ENCODE data around the gene IQSEC1. TPM values are rescaled to one million over a fixed set of nuclear protein-coding genes. Genes with fewer than 3 reads are reported as not detected.

The IQSEC1 gene
- total RNA-seq, 1 donor from 2014 or later, result 29.5 TPM

DNA sequence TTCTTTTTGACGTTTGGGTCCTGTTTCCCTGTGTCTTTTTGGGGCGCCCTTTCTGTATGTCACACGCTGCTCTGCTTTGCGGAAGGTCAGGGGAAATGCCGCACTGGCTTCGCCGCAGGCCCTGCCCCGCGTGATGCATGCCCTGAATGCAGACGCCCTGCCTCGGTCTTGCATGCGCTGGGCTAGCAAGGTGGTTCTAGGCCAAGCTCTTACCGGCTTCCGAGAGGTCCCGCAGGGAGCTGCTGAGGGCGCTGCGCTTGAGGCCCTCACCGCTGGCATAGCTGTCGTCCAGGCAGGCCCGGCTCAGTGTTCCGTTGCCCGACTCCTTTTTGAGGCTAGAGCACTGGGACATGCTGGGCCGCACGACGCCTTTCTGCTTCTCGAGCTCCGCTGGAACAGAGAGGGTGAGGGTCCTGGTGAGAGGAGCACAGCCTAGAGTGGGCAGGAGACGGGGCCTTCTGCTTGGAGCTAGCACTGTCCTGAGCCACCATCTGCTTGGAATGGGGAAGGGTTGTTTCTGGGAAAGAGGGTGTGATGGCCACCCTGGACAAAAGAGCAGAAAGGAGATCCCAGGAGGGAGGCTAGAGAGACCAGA lies 165.0 kb downstream of the IQSEC1 start:
- Mint-ChIP-seq H3K27ac (ENCODE audit: unreplicated experiment) (no peak overlapping the region), H3K27me3 (ENCODE audit: low read depth, unreplicated experiment) (no peaks in the 10 kb centered on the region), H3K9me3 (ENCODE audit: unreplicated experiment) (no peaks in the 10 kb centered on the region), H3K4me1 (ENCODE audit: low read depth, unreplicated experiment) (no peaks in the 10 kb centered on the region), H3K4me3 (ENCODE audit: unreplicated experiment) (no peak overlapping the region), H3K36me3 (ENCODE audit: low read depth, unreplicated experiment) (peaks cover 13% of the 10 kb centered on the region)
- Histone ChIP-seq H3K27ac (ENCODE audit: low read depth, low read length) (no peak overlapping the region), H2AFZ (ENCODE audit: low read depth, low read length) (no peak overlapping the region), H3K9me3 (ENCODE audit: insufficient read depth, low read depth, low read length) (no peaks in the 10 kb centered on the region), H3K9ac (ENCODE audit: low read length) (no peak overlapping the region), H4K20me1 (ENCODE audit: insufficient read depth, low read length) (no peaks in the 10 kb centered on the region), H3K4me3 (ENCODE audit: insufficient read depth, low read depth, low read length) (no peak overlapping the region), H3K4me2 (ENCODE audit: low read length) (no peak overlapping the region), H3K36me3 (ENCODE audit: insufficient read depth, low read length) (no peaks in the 10 kb centered on the region), H3K4me1 (ENCODE audit: insufficient read depth, low read length) (no peaks in the 10 kb centered on the region), H3K79me2 (ENCODE audit: insufficient read depth, low read length) (no peaks in the 10 kb centered on the region), H3K27me3 (ENCODE audit: insufficient read depth, low read length) (no peaks in the 10 kb centered on the region)
- no peak for TF ChIP-seq EZH2 (IDR thresholded peaks at IDR 0.05; ENCODE audit: insufficient read depth, low read length)
- TF ChIP-seq, protein P1, sequence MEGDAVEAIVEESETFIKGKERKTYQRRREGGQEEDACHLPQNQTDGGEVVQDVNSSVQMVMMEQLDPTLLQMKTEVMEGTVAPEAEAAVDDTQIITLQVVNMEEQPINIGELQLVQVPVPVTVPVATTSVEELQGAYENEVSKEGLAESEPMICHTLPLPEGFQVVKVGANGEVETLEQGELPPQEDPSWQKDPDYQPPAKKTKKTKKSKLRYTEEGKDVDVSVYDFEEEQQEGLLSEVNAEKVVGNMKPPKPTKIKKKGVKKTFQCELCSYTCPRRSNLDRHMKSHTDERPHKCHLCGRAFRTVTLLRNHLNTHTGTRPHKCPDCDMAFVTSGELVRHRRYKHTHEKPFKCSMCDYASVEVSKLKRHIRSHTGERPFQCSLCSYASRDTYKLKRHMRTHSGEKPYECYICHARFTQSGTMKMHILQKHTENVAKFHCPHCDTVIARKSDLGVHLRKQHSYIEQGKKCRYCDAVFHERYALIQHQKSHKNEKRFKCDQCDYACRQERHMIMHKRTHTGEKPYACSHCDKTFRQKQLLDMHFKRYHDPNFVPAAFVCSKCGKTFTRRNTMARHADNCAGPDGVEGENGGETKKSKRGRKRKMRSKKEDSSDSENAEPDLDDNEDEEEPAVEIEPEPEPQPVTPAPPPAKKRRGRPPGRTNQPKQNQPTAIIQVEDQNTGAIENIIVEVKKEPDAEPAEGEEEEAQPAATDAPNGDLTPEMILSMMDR (IDR thresholded peaks at IDR 0.05; ENCODE audit: insufficient read depth, low read depth, low read length), result no peak
- FAIRE-seq (no peak), DNase-seq (ENCODE audit: low read depth) (no peak)

DNA sequence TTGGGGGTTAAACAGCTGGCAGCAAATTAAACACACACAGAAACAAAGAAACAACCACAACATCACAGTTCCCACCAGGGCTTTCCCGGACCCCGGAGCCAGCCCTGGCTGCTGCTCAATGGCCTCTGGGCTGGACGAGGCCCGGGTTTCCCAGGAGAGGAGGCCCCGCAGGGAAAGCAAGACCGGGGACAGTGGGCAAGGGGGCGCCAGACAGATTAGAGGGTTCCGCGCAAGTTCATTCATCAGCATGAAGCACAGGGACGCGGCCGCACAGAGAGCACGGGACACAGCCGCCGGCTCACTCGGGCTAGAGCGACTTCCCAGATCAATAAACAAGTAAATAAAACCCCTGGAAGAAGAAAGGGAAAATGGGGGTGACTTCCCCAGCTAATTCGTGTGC lies 165.5 kb downstream of the IQSEC1 start:
- no peak overlapping the region for H3K4me3 Mint-ChIP-seq (ENCODE audit: unreplicated experiment)
- H3K9me3 Mint-ChIP-seq (ENCODE audit: unreplicated experiment), result no peaks in the 10 kb centered on the region
- Histone ChIP-seq H3K27ac (ENCODE audit: low read depth, low read length) (no peak overlapping the region), H3K4me3 (ENCODE audit: insufficient read depth, low read depth, low read length) (no peak overlapping the region), H3K79me2 (ENCODE audit: insufficient read depth, low read length) (no peaks in the 10 kb centered on the region), H3K9ac (ENCODE audit: low read length) (no peak overlapping the region), H3K27me3 (ENCODE audit: insufficient read depth, low read length) (no peaks in the 10 kb centered on the region), H3K36me3 (ENCODE audit: insufficient read depth, low read length) (no peaks in the 10 kb centered on the region), H3K9me3 (ENCODE audit: insufficient read depth, low read depth, low read length) (no peaks in the 10 kb centered on the region), H3K4me1 (ENCODE audit: insufficient read depth, low read length) (no peaks in the 10 kb centered on the region), H3K4me2 (ENCODE audit: low read length) (no peak overlapping the region), H4K20me1 (ENCODE audit: insufficient read depth, low read length) (no peaks in the 10 kb centered on the region), H2AFZ (ENCODE audit: low read depth, low read length) (no peak overlapping the region)
- H3K27ac Mint-ChIP-seq (ENCODE audit: unreplicated experiment), result no peak overlapping the region
- no peaks in the 10 kb centered on the region for H3K4me1 Mint-ChIP-seq (ENCODE audit: low read depth, unreplicated experiment)
- no peak for FAIRE-seq
- TF ChIP-seq, protein P1 (IDR thresholded peaks at IDR 0.05; ENCODE audit: insufficient read depth, low read depth, low read length), result no peak
- TF ChIP-seq EZH2 (IDR thresholded peaks at IDR 0.05; ENCODE audit: insufficient read depth, low read length), result no peak
- H3K27me3 Mint-ChIP-seq (ENCODE audit: low read depth, unreplicated experiment), result no peaks in the 10 kb centered on the region
- peaks cover 13% of the 10 kb centered on the region for H3K36me3 Mint-ChIP-seq (ENCODE audit: low read depth, unreplicated experiment)
- no peak for DNase-seq (ENCODE audit: low read depth)

DNA sequence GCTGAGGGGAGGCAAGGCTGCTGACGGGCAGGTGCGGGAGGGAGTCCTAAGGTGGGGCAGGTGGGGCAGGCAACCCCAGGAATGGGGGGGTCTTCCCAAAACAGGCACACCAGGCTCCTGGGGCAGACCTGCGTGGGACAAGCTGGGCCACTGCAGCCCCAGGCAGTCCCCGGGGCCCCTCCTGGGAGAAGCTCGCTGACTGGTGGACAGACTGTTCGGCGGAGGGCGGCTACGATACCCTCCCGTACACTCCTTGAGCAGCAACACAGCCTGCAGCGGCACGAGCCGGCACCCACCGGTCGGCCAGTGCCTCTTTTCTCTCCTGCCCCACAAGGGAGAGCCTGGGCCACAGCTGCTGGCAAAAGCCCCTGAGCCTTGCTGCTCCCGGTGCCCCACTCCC lies 165.9 kb downstream of the IQSEC1 start:
- no peak for FAIRE-seq
- no peaks in the 10 kb centered on the region for H3K4me1 Mint-ChIP-seq (ENCODE audit: low read depth, unreplicated experiment)
- no peaks in the 10 kb centered on the region for H3K36me3 ChIP-seq (ENCODE audit: insufficient read depth, low read length)

More for the DNA sequence above, 165.9 kb downstream of the IQSEC1 start:
- H3K27me3 Mint-ChIP-seq (ENCODE audit: low read depth, unreplicated experiment), result no peaks in the 10 kb centered on the region
- no peaks in the 10 kb centered on the region for H3K79me2 ChIP-seq (ENCODE audit: insufficient read depth, low read length)
- H3K27ac Mint-ChIP-seq (ENCODE audit: unreplicated experiment), result no peak overlapping the region
- H3K27me3 ChIP-seq (ENCODE audit: insufficient read depth, low read length), result no peaks in the 10 kb centered on the region
- H3K36me3 Mint-ChIP-seq (ENCODE audit: low read depth, unreplicated experiment), result peaks cover 13% of the 10 kb centered on the region
- no peaks in the 10 kb centered on the region for H4K20me1 ChIP-seq (ENCODE audit: insufficient read depth, low read length)
- no peak overlapping the region for H3K9ac ChIP-seq (ENCODE audit: low read length)
- TF ChIP-seq, protein P1 (IDR thresholded peaks at IDR 0.05; ENCODE audit: insufficient read depth, low read depth, low read length), result no peak
- TF ChIP-seq EZH2 (IDR thresholded peaks at IDR 0.05; ENCODE audit: insufficient read depth, low read length), result no peak
- H3K4me3 Mint-ChIP-seq (ENCODE audit: unreplicated experiment), result no peak overlapping the region
- DNase-seq (ENCODE audit: low read depth), result no peak
- H3K9me3 Mint-ChIP-seq (ENCODE audit: unreplicated experiment), result no peaks in the 10 kb centered on the region
- H2AFZ ChIP-seq (ENCODE audit: low read depth, low read length), result no peak overlapping the region
- no peak overlapping the region for H3K27ac ChIP-seq (ENCODE audit: low read depth, low read length)
- no peak overlapping the region for H3K4me2 ChIP-seq (ENCODE audit: low read length)
- H3K4me1 ChIP-seq (ENCODE audit: insufficient read depth, low read length), result no peaks in the 10 kb centered on the region
- H3K9me3 ChIP-seq (ENCODE audit: insufficient read depth, low read depth, low read length), result no peaks in the 10 kb centered on the region
- H3K4me3 ChIP-seq (ENCODE audit: insufficient read depth, low read depth, low read length), result no peak overlapping the region
